Measurements from ENCODE around the gene FADS2. TPM values are rescaled to one million over a fixed set of nuclear protein-coding genes. Genes with fewer than 3 reads are reported as not detected.

The FADS2 gene
- total and polyA plus RNA-seq, 10 of the 15 experiments (the other 5 are each of a cell fraction or from before 2014, with no cell fraction given), result 3.3 to 313 (median 149) TPM

GRCh38 chr11:61897387-61898246 is 69.5 kb downstream of the FADS2 start (continued):
- no peak for TF ChIP-seq REST (IDR thresholded peaks at IDR 0.05; ENCODE audit: low read depth, low read length)
- no peak for TF ChIP-seq RB1 (IDR thresholded peaks at IDR 0.05; ENCODE audit: borderline replicate concordance)

GRCh38 chr11:61898247-61898582 is 70.1 kb downstream of the FADS2 start:
- no peak for TF ChIP-seq RELB (IDR thresholded peaks at IDR 0.05; ENCODE audit: low read depth)
- TF ChIP-seq USF1 (IDR thresholded peaks at IDR 0.05; ENCODE audit: borderline replicate concordance, extremely low read length, insufficient read depth, low read depth, low read length), result no peak
- TF ChIP-seq ZNF217 (IDR thresholded peaks at IDR 0.05), result no peak
- no peak for TF ChIP-seq ZZZ3 (IDR thresholded peaks at IDR 0.05; ENCODE audit: control insufficient read depth, insufficient read length, low read depth)
- 49% methylated on average over 9 of the region's 9 CpGs for WGBS (ENCODE audit: insufficient coverage, insufficient replicate concordance, low lambda C conversion rate, missing lambda C conversion rate)
- CTCF ChIA-PET, result interaction anchor here (0.6 to 11.4 kb wide), 40 partner anchors 10 to 233 kb away, joined by 3 to 321 read pairs (median 5); partner anchors contain the start of genes BEST1, FEN1, INCENP and TMEM258
- in situ Hi-C loops (cut with MboI), result loop anchor here (5.0 kb wide), 3 partner anchors 101 to 209 kb away; no protein-coding TSS in a partner anchor
- SMC1A ChIA-PET (ENCODE audit: uncharacterized antibody, unreplicated experiment), result interaction anchor here (0.9 to 11.0 kb wide), 14 partner anchors 28 to 215 kb away, joined by 3 to 168 read pairs (median 6); no protein-coding TSS in a partner anchor
- Histone ChIP-seq H3K9ac (ENCODE audit: control insufficient read depth, insufficient read depth, low read length) (no peak overlapping the region), H2AFZ (ENCODE audit: control insufficient read depth, low read depth, low read length) (no peak overlapping the region), H3K36me3 (ENCODE audit: control insufficient read depth in 2 of 2, insufficient read depth in 2 of 2, low read length in 1 of 2) (no peaks in the 10 kb centered on the region), H3K4me3 (no peak overlapping the region), H3K4me1 (ENCODE audit: control insufficient read depth, insufficient read depth, low read length) (no peaks in the 10 kb centered on the region), H3K9me3 (replicated peaks; ENCODE audit: control insufficient read depth, insufficient read depth, low read length) (no peaks in the 10 kb centered on the region), H3K4me2 (ENCODE audit: control insufficient read depth, insufficient read depth) (no peak overlapping the region), H3K27me3 (replicated peaks in 1 of 2; ENCODE audit: control insufficient read depth in 2 of 2, insufficient read depth in 2 of 2, low read length in 1 of 2) (peaks cover 0 to 1% of the 10 kb centered on the region in 2 experiments; a peak in 1 of 4 replicates), H3K79me2 (ENCODE audit: control insufficient read depth, insufficient read depth, low read length) (no peaks in the 10 kb centered on the region), H4K20me1 (ENCODE audit: control insufficient read depth, insufficient read depth) (no peaks in the 10 kb centered on the region), H3K27ac (ENCODE audit: control insufficient read depth, insufficient read depth) (no peak overlapping the region)
- POLR2A ChIA-PET, result interaction anchor here (0.8 to 1.3 kb wide), 3 partner anchors 166 to 210 kb away, joined by 3 to 5 read pairs (median 3); no protein-coding TSS in a partner anchor
- intact Hi-C loops (cut with micrococcal nuclease; ENCODE audit: unreplicated experiment), result no loop called here
- ATAC-seq (no peak), FAIRE-seq (no peak), DNase-seq (ENCODE audit: low read depth, low spot score) (no peak)
- RAD21 ChIA-PET (ENCODE audit: unreplicated experiment), result interaction anchor here (0.7 to 9.3 kb wide), 14 partner anchors 18 to 214 kb away, joined by 3 to 175 read pairs (median 4); no protein-coding TSS in a partner anchor
- BruUV-seq (replicated peaks), result no TSS peak

Data from GM12878 (cell line).